ENCODE data around the gene CREB3.

The CREB3 gene

GRCh38 chr9:35743880-35744518 lies 11.5 kb downstream of the CREB3 start:
- TF ChIP-seq CTCF (IDR thresholded peaks at IDR 0.05; ENCODE audit: control insufficient read depth, insufficient read depth, low read depth, low read length, missing control alignments), result no peak
- no peak overlapping the region for H3K4me3 ChIP-seq (ENCODE audit: control insufficient read depth, low read depth, low read length)
- no peak for DNase-seq (ENCODE audit: low read depth)

- TF ChIP-seq CTCF (IDR thresholded peaks at IDR 0.05; ENCODE audit: control insufficient read depth, insufficient read depth, low read depth, low read length, missing control alignments), result no peak
- no peak for DNase-seq (ENCODE audit: low read depth)
- H3K4me3 ChIP-seq (ENCODE audit: control insufficient read depth, low read depth, low read length), result no peak overlapping the region
Measured at GRCh38 chr9:35745569-35745968, 13.1 kb downstream of the CREB3 start.

GRCh38 chr9:35746583-35746982 lies 14.1 kb downstream of the CREB3 start:
- H3K4me3 ChIP-seq (ENCODE audit: control insufficient read depth, low read depth, low read length), result peak overlapping the region; percentile 99
- no peak for DNase-seq (ENCODE audit: low read depth)
- no peak for TF ChIP-seq CTCF (IDR thresholded peaks at IDR 0.05; ENCODE audit: control insufficient read depth, insufficient read depth, low read depth, low read length, missing control alignments)

- TF ChIP-seq CTCF (IDR thresholded peaks at IDR 0.05; ENCODE audit: control insufficient read depth, insufficient read depth, low read depth, low read length, missing control alignments), result no peak
- peak overlapping the region; percentile 99 for H3K4me3 ChIP-seq (ENCODE audit: control insufficient read depth, low read depth, low read length)
- no peak for DNase-seq (ENCODE audit: low read depth)
Measured at GRCh38 chr9:35748242-35748857, 15.9 kb downstream of the CREB3 start.

GRCh38 chr9:35748858-35749514 lies 16.5 kb downstream of the CREB3 start, which contains the start of the genes GBA2 and RGP1:
TSS of gene GBA2 (minus strand) at chr9:35749228. CDS start at chr9:35748704, 524 bp downstream.
TSS of gene RGP1 (plus strand) at chr9:35749287. CDS start at chr9:35749756, 469 bp downstream.
- peak within 1 kb of the TSS; percentile 99 for H3K4me3 ChIP-seq (ENCODE audit: control insufficient read depth, low read depth, low read length)
- DNase-seq (ENCODE audit: low read depth), result no peak
- TF ChIP-seq CTCF (IDR thresholded peaks at IDR 0.05; ENCODE audit: control insufficient read depth, insufficient read depth, low read depth, low read length, missing control alignments), result no peak

- TF ChIP-seq CTCF (IDR thresholded peaks at IDR 0.05; ENCODE audit: control insufficient read depth, insufficient read depth, low read depth, low read length, missing control alignments), result no peak
- H3K4me3 ChIP-seq (ENCODE audit: control insufficient read depth, low read depth, low read length), result peak overlapping the region; percentile 99
- no peak for DNase-seq (ENCODE audit: low read depth)
Measured at GRCh38 chr9:35749515-35750255, 17.2 kb downstream of the CREB3 start.
